ENCODE data around the gene CEP170. TPM values are rescaled to one million over a fixed set of nuclear protein-coding genes. Genes with fewer than 3 reads are reported as not detected.

The CEP170 gene
- total and polyA plus RNA-seq, 10 of the 15 experiments (the other 5 are each of a cell fraction or from before 2014, with no cell fraction given), result 15.0 to 67.3 (median 40.2) TPM

- RAD21 ChIA-PET (ENCODE audit: unreplicated experiment), result no interaction called here
- no TSS peak for BruUV-seq (replicated peaks)
- Histone ChIP-seq H4K20me1 (ENCODE audit: control insufficient read depth, insufficient read depth) (no peaks in the 10 kb centered on the region), H3K9me3 (replicated peaks; ENCODE audit: control insufficient read depth, insufficient read depth, low read length) (peaks cover 42% of the 10 kb centered on the region), H3K9ac (ENCODE audit: control insufficient read depth, insufficient read depth, low read length) (no peak overlapping the region), H3K4me2 (ENCODE audit: control insufficient read depth, insufficient read depth) (no peak overlapping the region), H3K27me3 (replicated peaks in 1 of 2; ENCODE audit: control insufficient read depth in 2 of 2, insufficient read depth in 2 of 2, low read length in 1 of 2) (no peaks in the 10 kb centered on the region), H3K79me2 (ENCODE audit: control insufficient read depth, insufficient read depth, low read length) (peaks cover 30% of the 10 kb centered on the region), H3K4me3 (no peak overlapping the region), H3K4me1 (ENCODE audit: control insufficient read depth, insufficient read depth, low read length) (no peaks in the 10 kb centered on the region), H3K27ac (ENCODE audit: control insufficient read depth, insufficient read depth) (no peak overlapping the region), H2AFZ (ENCODE audit: control insufficient read depth, low read depth, low read length) (no peak overlapping the region), H3K36me3 (ENCODE audit: control insufficient read depth in 2 of 2, insufficient read depth in 2 of 2, low read length in 1 of 2) (peaks cover 0 to 6% of the 10 kb centered on the region in 2 experiments; a peak in 2 of 4 replicates)
- 92% methylated on average over 1 of the region's 1 CpG for WGBS (ENCODE audit: insufficient coverage, insufficient replicate concordance, low lambda C conversion rate, missing lambda C conversion rate)
- intact Hi-C loops (cut with micrococcal nuclease; ENCODE audit: unreplicated experiment), result no loop called here
- CTCF ChIA-PET, result interaction anchor here (0.8 to 1.7 kb wide), 4 partner anchors 11 to 24 kb away, joined by 3 to 6 read pairs (median 4); no protein-coding TSS in a partner anchor
- in situ Hi-C loops (cut with MboI), result no loop called here
- DNase-seq (ENCODE audit: low read depth, low spot score) (no peak), ATAC-seq (no peak), FAIRE-seq (no peak)
- POLR2A ChIA-PET, result no interaction called here
- TF ChIP-seq PAX8 (IDR thresholded peaks at IDR 0.05) (no peak), CUX1 (IDR thresholded peaks at IDR 0.05; ENCODE audit: insufficient replicate concordance, low read depth, low read length) (no peak)
- SMC1A ChIA-PET (ENCODE audit: uncharacterized antibody, unreplicated experiment), result interaction anchor here (0.9 to 1.3 kb wide), 2 partner anchors 8 to 21 kb away, joined by 4 read pairs; no protein-coding TSS in a partner anchor
Measured at GRCh38 chr1:243229526-243229925, 25.6 kb downstream of the CEP170 start.
